ENCODE data around the gene STXBP4.
"Not testable (repeated sequence)": the region's sequence is repeated elsewhere in the genome, so short reads cannot be mapped to it uniquely, and the experiment has no call there.

Gene STXBP4

GRCh38 chr17:55057184-55057583, 88.6 kb downstream of the STXBP4 start:
- Histone ChIP-seq H3K9ac (ENCODE audit: low read length) (no peak overlapping the region), H3K27ac (ENCODE audit: low read depth, low read length) (no peak overlapping the region), H3K9me3 (ENCODE audit: low read length) (no peaks in the 10 kb centered on the region), H3K27me3 (ENCODE audit: control insufficient read depth in 1 of 2, insufficient read depth in 2 of 2, low read length in 2 of 2) (no peaks in the 10 kb centered on the region), H3K4me1 (ENCODE audit: insufficient read depth, low read length) (no peaks in the 10 kb centered on the region), H3K36me3 (ENCODE audit: insufficient read depth, low read length) (no peaks in the 10 kb centered on the region), H3K4me3 (ENCODE audit: low read depth in 1 of 2, low read length in 2 of 2) (no peak overlapping the region)

- H3K4me3 ChIP-seq (ENCODE audit: low read depth in 1 of 2, low read length in 2 of 2), result no peak overlapping the region
- H3K36me3 ChIP-seq (ENCODE audit: insufficient read depth, low read length), result no peaks in the 10 kb centered on the region
- H3K27ac ChIP-seq (ENCODE audit: low read depth, low read length), result no peak overlapping the region
Observed at GRCh38 chr17:55059724-55060123, 91.2 kb downstream of the STXBP4 start.

GRCh38 chr17:55062921-55063320, 94.4 kb downstream of the STXBP4 start:
- Histone ChIP-seq H3K4me3 (ENCODE audit: low read depth in 1 of 2, low read length in 2 of 2) (no peak overlapping the region), H3K27me3 (ENCODE audit: control insufficient read depth in 1 of 2, insufficient read depth in 2 of 2, low read length in 2 of 2) (no peaks in the 10 kb centered on the region), H3K27ac (ENCODE audit: low read depth, low read length) (no peak overlapping the region), H3K4me1 (ENCODE audit: insufficient read depth, low read length) (no peaks in the 10 kb centered on the region), H3K9ac (ENCODE audit: low read length) (no peak overlapping the region), H3K36me3 (ENCODE audit: insufficient read depth, low read length) (no peaks in the 10 kb centered on the region), H3K9me3 (ENCODE audit: low read length) (no peaks in the 10 kb centered on the region)

More at GRCh38 chr17:55059724-55060123, 91.2 kb downstream of the STXBP4 start:
- Histone ChIP-seq H3K9me3 (ENCODE audit: low read length) (no peaks in the 10 kb centered on the region), H3K27me3 (ENCODE audit: control insufficient read depth in 1 of 2, insufficient read depth in 2 of 2, low read length in 2 of 2) (no peaks in the 10 kb centered on the region), H3K9ac (ENCODE audit: low read length) (no peak overlapping the region), H3K4me1 (ENCODE audit: insufficient read depth, low read length) (no peaks in the 10 kb centered on the region)

- no peak overlapping the region for H3K4me3 ChIP-seq (ENCODE audit: low read depth in 1 of 2, low read length in 2 of 2)
- H3K9ac ChIP-seq (ENCODE audit: low read length), result no peak overlapping the region
- no peak overlapping the region for H3K27ac ChIP-seq (ENCODE audit: low read depth, low read length)
- H3K9me3 ChIP-seq (ENCODE audit: low read length), result no peaks in the 10 kb centered on the region
- H3K27me3 ChIP-seq (ENCODE audit: control insufficient read depth in 1 of 2, insufficient read depth in 2 of 2, low read length in 2 of 2), result no peaks in the 10 kb centered on the region
- H3K4me1 ChIP-seq (ENCODE audit: insufficient read depth, low read length), result no peaks in the 10 kb centered on the region
- no peaks in the 10 kb centered on the region for H3K36me3 ChIP-seq (ENCODE audit: insufficient read depth, low read length)
Observed at GRCh38 chr17:55063885-55064874, 95.6 kb downstream of the STXBP4 start.

- no peak overlapping the region for H3K27ac ChIP-seq (ENCODE audit: low read depth, low read length)
- H3K4me3 ChIP-seq (ENCODE audit: low read depth in 1 of 2, low read length in 2 of 2), result no peak overlapping the region
- no peaks in the 10 kb centered on the region for H3K9me3 ChIP-seq (ENCODE audit: low read length)
- H3K36me3 ChIP-seq (ENCODE audit: insufficient read depth, low read length), result no peaks in the 10 kb centered on the region
- no peak overlapping the region for H3K9ac ChIP-seq (ENCODE audit: low read length)
- H3K27me3 ChIP-seq (ENCODE audit: control insufficient read depth in 1 of 2, insufficient read depth in 2 of 2, low read length in 2 of 2), result no peaks in the 10 kb centered on the region
- no peaks in the 10 kb centered on the region for H3K4me1 ChIP-seq (ENCODE audit: insufficient read depth, low read length)
Observed at GRCh38 chr17:55067697-55068439, 99.3 kb downstream of the STXBP4 start.

- H3K9me3 ChIP-seq (ENCODE audit: low read length), result no peaks in the 10 kb centered on the region
- H3K27ac ChIP-seq (ENCODE audit: low read depth, low read length), result peak overlapping the region; percentile 5
- H3K4me3 ChIP-seq (ENCODE audit: low read depth in 1 of 2, low read length in 2 of 2), result no peak overlapping the region
- H3K36me3 ChIP-seq (ENCODE audit: insufficient read depth, low read length), result no peaks in the 10 kb centered on the region
- no peaks in the 10 kb centered on the region for H3K4me1 ChIP-seq (ENCODE audit: insufficient read depth, low read length)
- H3K9ac ChIP-seq (ENCODE audit: low read length), result no peak overlapping the region
- no peaks in the 10 kb centered on the region for H3K27me3 ChIP-seq (ENCODE audit: control insufficient read depth in 1 of 2, insufficient read depth in 2 of 2, low read length in 2 of 2)
Observed at GRCh38 chr17:55068862-55069811, 100.6 kb downstream of the STXBP4 start.

GRCh38 chr17:55069983-55070529, 101.5 kb downstream of the STXBP4 start:
- Histone ChIP-seq H3K27ac (ENCODE audit: low read depth, low read length) (no peak overlapping the region), H3K4me3 (ENCODE audit: low read depth in 1 of 2, low read length in 2 of 2) (no peak overlapping the region), H3K27me3 (ENCODE audit: control insufficient read depth in 1 of 2, insufficient read depth in 2 of 2, low read length in 2 of 2) (no peaks in the 10 kb centered on the region), H3K36me3 (ENCODE audit: insufficient read depth, low read length) (no peaks in the 10 kb centered on the region), H3K9me3 (ENCODE audit: low read length) (no peaks in the 10 kb centered on the region), H3K4me1 (ENCODE audit: insufficient read depth, low read length) (no peaks in the 10 kb centered on the region), H3K9ac (ENCODE audit: low read length) (no peak overlapping the region)

- Histone ChIP-seq H3K4me3 (ENCODE audit: low read depth in 1 of 2, low read length in 2 of 2) (no peak overlapping the region), H3K9ac (ENCODE audit: low read length) (no peak overlapping the region), H3K27ac (ENCODE audit: low read depth, low read length) (no peak overlapping the region), H3K4me1 (ENCODE audit: insufficient read depth, low read length) (no peaks in the 10 kb centered on the region), H3K36me3 (ENCODE audit: insufficient read depth, low read length) (no peaks in the 10 kb centered on the region), H3K9me3 (ENCODE audit: low read length) (no peaks in the 10 kb centered on the region), H3K27me3 (ENCODE audit: control insufficient read depth in 1 of 2, insufficient read depth in 2 of 2, low read length in 2 of 2) (no peaks in the 10 kb centered on the region)
Observed at GRCh38 chr17:55072898-55073297, 104.3 kb downstream of the STXBP4 start.

- not testable (repeated sequence) for H3K27me3 ChIP-seq (ENCODE audit: control insufficient read depth in 1 of 2, insufficient read depth in 2 of 2, low read length in 2 of 2); H3K4me1 ChIP-seq (ENCODE audit: insufficient read depth, low read length); H3K9me3 ChIP-seq (ENCODE audit: low read length); H3K27ac ChIP-seq (ENCODE audit: low read depth, low read length); H3K4me3 ChIP-seq (ENCODE audit: low read depth in 1 of 2, low read length in 2 of 2); H3K36me3 ChIP-seq (ENCODE audit: insufficient read depth, low read length); H3K9ac ChIP-seq (ENCODE audit: low read length)
Observed at GRCh38 chr17:55073467-55073866, 104.9 kb downstream of the STXBP4 start.

- Histone ChIP-seq H3K9me3 (ENCODE audit: low read length) (no peaks in the 10 kb centered on the region), H3K4me1 (ENCODE audit: insufficient read depth, low read length) (no peaks in the 10 kb centered on the region), H3K9ac (ENCODE audit: low read length) (no peak overlapping the region), H3K27me3 (ENCODE audit: control insufficient read depth in 1 of 2, insufficient read depth in 2 of 2, low read length in 2 of 2) (no peaks in the 10 kb centered on the region), H3K36me3 (ENCODE audit: insufficient read depth, low read length) (peaks cover 10% of the 10 kb centered on the region), H3K27ac (ENCODE audit: low read depth, low read length) (no peak overlapping the region), H3K4me3 (ENCODE audit: low read depth in 1 of 2, low read length in 2 of 2) (no peak overlapping the region)
Observed at GRCh38 chr17:55081559-55081958, 113.0 kb downstream of the STXBP4 start.
